GM12878 (cell line): ENCODE data around the gene LAS1L. TPM values are rescaled to one million over a fixed set of nuclear protein-coding genes. Genes with fewer than 3 reads are reported as not detected.

Experiments
- ATAC-seq: fragments of 200-7000 bp; cut with Tn5 transposase; 3 replicates; pipeline ENCODE4 v1.9.1; 2020; ENCODE audit warnings: mild to moderate bottlenecking, moderate library complexity
- BruUV-seq: library from RNA; stranded (reverse); fragments of 400-500 nt; replicated peaks from 2 replicates; lab custom pipeline; 2021; lab: Mats Ljungman, UMichigan
- CTCF ChIA-PET: fragments of 300-600 bp; sonication (Branson Sonifier 250); formaldehyde crosslinking; extraction: SDS; loops from one replicate; lab custom pipeline; 2021; ENCODE audit warnings: inconsistent platforms; lab: Yijun Ruan, JAX
- POLR2A ChIA-PET: fragments of 350-600 bp; formaldehyde crosslinking; extraction: SDS; loops from one replicate; lab custom pipeline; 2021; ENCODE audit warnings: inconsistent platforms; lab: Charles Lee
- RAD21 ChIA-PET: fragments of 300-600 bp; sonication (Branson Sonifier 250); formaldehyde crosslinking; loops from one replicate; lab custom pipeline; 2023; ENCODE audit warnings: antibody characterized with exemption; ENCODE audit not compliant: unreplicated experiment; lab: Charles Lee
- SMC1A ChIA-PET: fragments of 300-600 bp; sonication (Branson Sonifier 250); formaldehyde crosslinking; loops from one replicate; lab custom pipeline; 2023; ENCODE audit not compliant: unreplicated experiment, uncharacterized antibody; lab: Charles Lee
- DNase-seq: peaks from one replicate; pipeline ENCODE4 v3.0.0-alpha.2; 2011; ENCODE audit warnings: low read depth, low spot score
- FAIRE-seq: peaks from 3 replicates; lab custom pipeline; 2011; peaks lifted over from hg19 to GRCh38; lab: Jason Lieb, UNC
- H2AFZ ChIP-seq: 2 replicates; pipeline ENCODE4 v1.6.0; 2011; ENCODE audit warnings: low read depth, low read length, control low read depth; ENCODE audit not compliant: control insufficient read depth
- H3K27ac ChIP-seq: 2 replicates; pipeline ENCODE4 v1.5.1; 2011; ENCODE audit warnings: control low read depth; ENCODE audit not compliant: control insufficient read depth, insufficient read depth
- H3K27me3 ChIP-seq, 2 experiments: replicated peaks in 1 of 2; 2 replicates each; pipeline versions ENCODE4 v1.6.0 to v1.6.1; 2011; ENCODE audit warnings: low read length in 1 of 2; ENCODE audit not compliant: control insufficient read depth in 2 of 2, insufficient read depth in 2 of 2
- H3K36me3 ChIP-seq, 2 experiments: 2 replicates each; pipeline ENCODE4 v1.5.1; 2011; ENCODE audit warnings: low read length in 1 of 2; ENCODE audit not compliant: control insufficient read depth in 2 of 2, insufficient read depth in 2 of 2
- H3K4me1 ChIP-seq: 2 replicates; pipeline ENCODE4 v1.6.1; 2011; ENCODE audit warnings: mild to moderate bottlenecking, low read length, moderate library complexity, mixed read lengths; ENCODE audit not compliant: control insufficient read depth, insufficient read depth
- H3K4me2 ChIP-seq: 2 replicates; pipeline ENCODE4 v1.6.0; 2011; ENCODE audit warnings: control low read depth; ENCODE audit not compliant: control insufficient read depth, insufficient read depth
- H3K4me3 ChIP-seq: fragments of 200-600 bp; sonication (generic); 2 replicates; pipeline ENCODE4 v1.5.1; 2016
- H3K79me2 ChIP-seq: 2 replicates; pipeline ENCODE4 v1.6.0; 2011; ENCODE audit warnings: low read length; ENCODE audit not compliant: control insufficient read depth, insufficient read depth
- H3K9ac ChIP-seq: 2 replicates; pipeline ENCODE4 v1.8.0; 2011; ENCODE audit warnings: low read length, control low read depth, mixed read lengths; ENCODE audit not compliant: control insufficient read depth, insufficient read depth
- H3K9me3 ChIP-seq: replicated peaks from 3 replicates; pipeline ENCODE4 v1.5.1; 2011; ENCODE audit warnings: mild to moderate bottlenecking, low read length; ENCODE audit not compliant: control insufficient read depth, insufficient read depth
- H4K20me1 ChIP-seq: 2 replicates; pipeline ENCODE4 v1.6.0; 2011; ENCODE audit not compliant: control insufficient read depth, insufficient read depth
- CREB1 ChIP-seq: IDR thresholded peaks from 2 replicates; pipeline ENCODE4 v1.6.1; 2012; ENCODE audit warnings: low read depth, mild to moderate bottlenecking, inconsistent platforms
- MEF2B ChIP-seq: fragments of 450-650 bp; IDR thresholded peaks from 2 replicates; pipeline ENCODE4 v1.6.1; 2018; ENCODE audit warnings: mild to moderate bottlenecking, moderate library complexity; ENCODE audit not compliant: partially characterized antibody, poor library complexity, severe bottlenecking
- POLR2AphosphoS2 ChIP-seq: IDR thresholded peaks from 2 replicates; pipeline ENCODE4 v1.6.1; 2011; ENCODE audit warnings: low read depth, mild to moderate bottlenecking, low read length, improper control_type of control experiment, moderate library complexity
- POLR2AphosphoS5 ChIP-seq: IDR thresholded peaks from 2 replicates; pipeline ENCODE4 v1.6.1; 2011; ENCODE audit warnings: mild to moderate bottlenecking, low read length, inconsistent platforms
- SP1 ChIP-seq: IDR thresholded peaks from one replicate; pipeline ENCODE4 v1.6.1; 2011; ENCODE audit warnings: low read depth, low read length
- WGBS: methylation state at CpG from one replicate; pipeline ENCODE4 v1.1.6; 2016; ENCODE audit warnings: low lambda C conversion rate; ENCODE audit not compliant: insufficient replicate concordance, insufficient coverage; ENCODE audit errors: missing lambda C conversion rate; 5-methylcytosine and 5-hydroxymethylcytosine counted together
- in situ Hi-C: fragments of 300-500 bp; cut with MboI; formaldehyde crosslinking; loops from 9 replicates; pipeline ENCODE4 v1.14.3; 2018; ENCODE audit warnings: mixed read lengths
- intact Hi-C: fragments of 100-400 bp; cut with micrococcal nuclease; formaldehyde crosslinking; loops from one replicate; pipeline ENCODE4 v1.14.2; 2022; ENCODE audit not compliant: unreplicated experiment
- polyA plus RNA-seq, 11 experiments: library from polyadenylated mRNA; depleted of rRNA in 4 of 11; unstranded in 6 of 11; stranded (reverse) in 5 of 11; fragments of >200 nt; fragmentation: Nextera tagmentation in 4 of 11; fragmentation: Illumina TruSeq in 1 of 11; extraction: Ambion mirVana in 4 of 11; extraction: Trizol in 1 of 11; gene quantifications; 1 replicate in 1 of 11; 2 replicates in 10 of 11; pipeline versions ENCODE4 v1.2.1 to v1.2.3, GENCODE V29; 2011 to 2016; ENCODE audit warnings: inconsistent platforms in 2 of 11, missing spikeins in 2 of 11, low read depth in 1 of 11
- total RNA-seq, 4 experiments: library from RNA; depleted of rRNA in 3 of 4; stranded (reverse); fragments of >200 nt in 3 of 4; fragmentation: Illumina TruSeq in 1 of 4; extraction: Trizol in 1 of 4; gene quantifications; 2 replicates each; pipeline versions ENCODE4 v1.2.1 to v1.2.3, GENCODE V29; 2013 to 2021
- TF ChIP-seq, protein P1 (sequence below): IDR thresholded peaks from 2 replicates; pipeline ENCODE4 v1.6.1; 2012; ENCODE audit warnings: low read length, inconsistent platforms
- TF ChIP-seq, protein P2 (sequence below): fragments of 450-650 bp; IDR thresholded peaks from 2 replicates; pipeline ENCODE4 v1.6.1; 2017; ENCODE audit warnings: mild to moderate bottlenecking, moderate library complexity

LAS1L gene
- total and polyA plus RNA-seq, 10 of the 15 experiments (the other 5 are each of a cell fraction or from before 2014, with no cell fraction given): 27.4 to 100 (median 56.4) TPM

DNA sequence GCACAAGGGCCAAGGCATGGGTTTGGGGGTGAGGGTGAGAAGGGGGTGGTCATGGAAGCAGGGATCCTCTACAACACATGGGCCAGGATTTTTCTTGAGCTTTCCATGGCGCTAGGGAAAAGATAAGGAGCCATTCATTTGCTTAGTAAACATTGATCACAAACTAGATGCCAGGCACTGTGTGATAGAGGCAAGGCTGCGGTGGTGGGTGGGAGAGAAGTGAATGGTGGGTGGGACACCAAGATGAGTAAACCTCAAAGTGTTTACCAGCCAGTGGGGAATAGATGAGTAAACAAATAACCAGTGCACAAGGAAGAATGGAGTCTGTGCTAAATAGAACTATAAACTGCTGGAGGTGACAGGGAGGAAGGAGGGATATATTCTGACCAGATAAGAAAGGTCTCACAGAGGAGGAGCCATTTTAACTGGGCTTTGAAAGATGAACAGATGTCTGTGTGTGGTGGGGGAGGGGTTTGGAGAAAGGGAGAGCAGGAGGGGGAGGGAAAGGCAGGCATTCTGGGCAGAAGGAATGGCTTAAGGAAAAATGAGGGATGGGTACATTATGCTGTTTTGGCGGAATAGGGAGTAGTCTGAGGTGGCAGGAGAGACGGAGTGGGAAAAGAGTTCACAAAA is 48.0 kb upstream of the LAS1L start:
- in situ Hi-C loops: loop anchor here (5.0 kb wide), 2 partner anchors 825 to 1145 kb away; no protein-coding TSS in a partner anchor
- no TSS peak for BruUV-seq

More for the DNA sequence above, 48.0 kb upstream of the LAS1L start:
- Histone ChIP-seq H3K9ac (no peak overlapping the region), H3K36me3 (no peaks in the 10 kb centered on the region), H3K4me3 (no peak overlapping the region), H3K79me2 (no peaks in the 10 kb centered on the region), H3K9me3 (no peaks in the 10 kb centered on the region), H3K4me1 (peaks cover 14% of the 10 kb centered on the region; the same call in 1 of the 2 replicates), H4K20me1 (no peaks in the 10 kb centered on the region), H3K27me3 (no peaks in the 10 kb centered on the region), H3K27ac (no peak overlapping the region), H2AFZ (no peak overlapping the region), H3K4me2 (no peak overlapping the region)
- SMC1A ChIA-PET: interaction anchor here (0.6 to 2.9 kb wide), 11 partner anchors 14 to 1149 kb away, joined by 3 to 15 read pairs (median 4); no protein-coding TSS in a partner anchor
- no peak for DNase-seq
- no peak for FAIRE-seq
- intact Hi-C loops: loop anchor here (1.0 to 10.0 kb wide), 7 partner anchors 290 to 1148 kb away; no protein-coding TSS in a partner anchor
- TF ChIP-seq, protein P1, sequence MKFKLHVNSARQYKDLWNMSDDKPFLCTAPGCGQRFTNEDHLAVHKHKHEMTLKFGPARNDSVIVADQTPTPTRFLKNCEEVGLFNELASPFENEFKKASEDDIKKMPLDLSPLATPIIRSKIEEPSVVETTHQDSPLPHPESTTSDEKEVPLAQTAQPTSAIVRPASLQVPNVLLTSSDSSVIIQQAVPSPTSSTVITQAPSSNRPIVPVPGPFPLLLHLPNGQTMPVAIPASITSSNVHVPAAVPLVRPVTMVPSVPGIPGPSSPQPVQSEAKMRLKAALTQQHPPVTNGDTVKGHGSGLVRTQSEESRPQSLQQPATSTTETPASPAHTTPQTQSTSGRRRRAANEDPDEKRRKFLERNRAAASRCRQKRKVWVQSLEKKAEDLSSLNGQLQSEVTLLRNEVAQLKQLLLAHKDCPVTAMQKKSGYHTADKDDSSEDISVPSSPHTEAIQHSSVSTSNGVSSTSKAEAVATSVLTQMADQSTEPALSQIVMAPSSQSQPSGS: 0 out of 2 replicates have a peak, but pooled peaks have one; percentile 0
- TF ChIP-seq POLR2AphosphoS2: no peak
- TF ChIP-seq POLR2AphosphoS5: no peak
- no peak for TF ChIP-seq SP1
- no peak for TF ChIP-seq CREB1
- TF ChIP-seq, protein P2, sequence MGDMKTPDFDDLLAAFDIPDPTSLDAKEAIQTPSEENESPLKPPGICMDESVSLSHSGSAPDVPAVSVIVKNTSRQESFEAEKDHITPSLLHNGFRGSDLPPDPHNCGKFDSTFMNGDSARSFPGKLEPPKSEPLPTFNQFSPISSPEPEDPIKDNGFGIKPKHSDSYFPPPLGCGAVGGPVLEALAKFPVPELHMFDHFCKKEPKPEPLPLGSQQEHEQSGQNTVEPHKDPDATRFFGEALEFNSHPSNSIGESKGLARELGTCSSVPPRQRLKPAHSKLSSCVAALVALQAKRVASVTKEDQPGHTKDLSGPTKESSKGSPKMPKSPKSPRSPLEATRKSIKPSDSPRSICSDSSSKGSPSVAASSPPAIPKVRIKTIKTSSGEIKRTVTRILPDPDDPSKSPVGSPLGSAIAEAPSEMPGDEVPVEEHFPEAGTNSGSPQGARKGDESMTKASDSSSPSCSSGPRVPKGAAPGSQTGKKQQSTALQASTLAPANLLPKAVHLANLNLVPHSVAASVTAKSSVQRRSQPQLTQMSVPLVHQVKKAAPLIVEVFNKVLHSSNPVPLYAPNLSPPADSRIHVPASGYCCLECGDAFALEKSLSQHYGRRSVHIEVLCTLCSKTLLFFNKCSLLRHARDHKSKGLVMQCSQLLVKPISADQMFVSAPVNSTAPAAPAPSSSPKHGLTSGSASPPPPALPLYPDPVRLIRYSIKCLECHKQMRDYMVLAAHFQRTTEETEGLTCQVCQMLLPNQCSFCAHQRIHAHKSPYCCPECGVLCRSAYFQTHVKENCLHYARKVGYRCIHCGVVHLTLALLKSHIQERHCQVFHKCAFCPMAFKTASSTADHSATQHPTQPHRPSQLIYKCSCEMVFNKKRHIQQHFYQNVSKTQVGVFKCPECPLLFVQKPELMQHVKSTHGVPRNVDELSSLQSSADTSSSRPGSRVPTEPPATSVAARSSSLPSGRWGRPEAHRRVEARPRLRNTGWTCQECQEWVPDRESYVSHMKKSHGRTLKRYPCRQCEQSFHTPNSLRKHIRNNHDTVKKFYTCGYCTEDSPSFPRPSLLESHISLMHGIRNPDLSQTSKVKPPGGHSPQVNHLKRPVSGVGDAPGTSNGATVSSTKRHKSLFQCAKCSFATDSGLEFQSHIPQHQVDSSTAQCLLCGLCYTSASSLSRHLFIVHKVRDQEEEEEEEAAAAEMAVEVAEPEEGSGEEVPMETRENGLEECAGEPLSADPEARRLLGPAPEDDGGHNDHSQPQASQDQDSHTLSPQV: no peak
- TF ChIP-seq MEF2B: no peak
- 71% methylated on average over 4 of the region's 4 CpGs for WGBS
- peak; percentile 12; the same call in 2 of the 3 replicates for ATAC-seq
- POLR2A ChIA-PET: no interaction called here
- RAD21 ChIA-PET: interaction anchor here (1.0 to 1.6 kb wide), 5 partner anchors 8 to 1149 kb away, joined by 3 to 5 read pairs (median 4); no protein-coding TSS in a partner anchor
- CTCF ChIA-PET: interaction anchor here (0.6 to 6.2 kb wide), 7 partner anchors 12 to 1148 kb away, joined by 3 to 55 read pairs (median 5); no protein-coding TSS in a partner anchor
